Measurements from ENCODE around the gene SLC6A16.
"Not testable (repeated sequence)": the region's sequence is repeated elsewhere in the genome, so short reads cannot be mapped to it uniquely, and the experiment has no call there.

SLC6A16 gene

DNA sequence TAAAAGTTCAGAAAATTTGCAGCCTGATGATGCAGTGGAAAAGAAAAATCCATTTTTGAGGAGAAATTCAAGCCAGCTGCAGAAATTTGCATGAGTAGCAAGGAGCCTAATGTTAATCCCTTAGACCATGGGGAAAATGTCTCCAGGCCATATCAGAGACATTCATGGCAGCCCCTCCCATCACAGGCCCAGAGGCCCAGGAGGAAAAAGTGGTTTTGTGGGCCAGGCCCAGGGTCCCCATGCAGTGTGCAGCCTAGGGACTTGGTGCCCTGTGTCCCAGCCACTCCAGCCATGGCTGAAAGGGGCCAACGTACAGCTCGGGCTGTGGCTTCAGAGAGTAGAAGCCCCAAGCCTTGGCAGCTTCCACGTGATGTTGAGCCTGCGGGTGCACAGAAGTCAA, 36.8 kb downstream of the SLC6A16 start:
- FAIRE-seq: not testable (repeated sequence)

DNA sequence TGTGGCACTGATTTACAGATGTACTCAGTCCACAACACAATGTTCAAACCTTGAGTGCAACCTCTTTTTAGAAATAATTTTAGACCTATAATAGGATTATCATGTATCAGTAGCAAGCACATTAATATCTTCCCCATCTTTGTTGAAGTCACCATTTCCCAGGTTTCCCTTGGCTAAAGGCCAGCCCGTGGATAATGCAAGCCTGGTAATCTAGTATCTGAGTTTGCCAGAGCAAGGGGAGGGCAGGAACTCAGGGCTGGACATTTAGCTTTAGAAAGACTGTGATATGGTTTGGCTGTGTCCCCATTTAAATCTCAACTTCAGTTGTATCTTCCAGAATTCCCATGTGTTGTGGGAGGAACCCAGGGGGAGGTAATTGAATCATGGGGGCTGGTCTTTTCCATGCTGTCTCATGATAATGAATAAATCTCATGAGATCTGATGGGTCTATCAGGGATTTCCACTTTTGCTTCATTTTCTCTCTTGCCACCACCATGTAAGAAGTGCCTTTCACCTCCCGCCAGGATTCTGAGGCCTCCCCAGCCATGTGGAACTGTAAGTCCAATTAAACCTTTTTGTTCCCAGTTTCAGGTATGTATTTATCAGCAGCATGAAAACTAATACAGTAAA, 37.7 kb downstream of the SLC6A16 start:
- DNase-seq (ENCODE audit: extremely low spot score, insufficient read length, low read depth) (no peak), FAIRE-seq (no peak)

More for the DNA sequence above, 36.8 kb downstream of the SLC6A16 start:
- DNase-seq (ENCODE audit: extremely low spot score, insufficient read length, low read depth): not testable (repeated sequence)

DNA sequence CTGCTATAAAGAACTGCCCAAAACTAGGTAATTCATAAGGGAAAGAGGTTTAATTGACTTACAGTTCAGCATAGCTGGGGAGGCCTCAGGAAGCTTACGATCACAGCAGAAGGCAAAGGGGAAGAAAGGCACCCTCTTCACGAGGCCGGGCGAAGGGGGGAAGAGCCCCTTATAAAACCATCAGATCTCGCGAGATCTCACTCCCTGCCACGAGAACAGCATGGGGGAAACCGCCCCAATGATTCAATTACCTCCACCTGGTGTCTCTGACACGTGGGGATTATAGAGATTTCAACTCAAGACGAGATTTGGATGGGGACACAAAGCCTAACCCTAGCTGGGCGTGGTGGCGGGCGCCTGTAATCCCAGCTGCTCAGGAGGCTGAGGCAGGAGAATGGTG, 42.8 kb downstream of the SLC6A16 start:
- DNase-seq (ENCODE audit: extremely low spot score, insufficient read length, low read depth) (no peak), FAIRE-seq (no peak)

DNA sequence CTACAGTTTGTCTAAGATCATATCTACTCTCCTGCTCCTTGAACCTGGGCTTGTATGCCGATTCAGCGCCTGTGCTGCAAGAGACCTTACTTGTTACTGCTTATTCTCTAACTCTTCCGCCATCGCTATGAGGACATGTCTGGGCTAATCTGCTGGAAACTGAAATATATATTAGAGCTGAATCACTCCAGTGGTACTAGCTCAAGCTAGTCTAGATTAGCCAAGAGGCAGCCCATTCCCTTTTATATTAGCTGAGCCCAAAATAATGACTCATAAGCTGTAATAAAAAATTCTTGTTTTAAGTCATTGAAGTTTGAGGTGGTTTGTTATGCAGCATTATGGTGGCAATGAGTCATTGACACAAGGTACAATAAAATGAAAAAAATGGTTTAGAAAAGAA, 52.8 kb downstream of the SLC6A16 start:
- FAIRE-seq (no peak), DNase-seq (ENCODE audit: extremely low spot score, insufficient read length, low read depth) (no peak)

DNA sequence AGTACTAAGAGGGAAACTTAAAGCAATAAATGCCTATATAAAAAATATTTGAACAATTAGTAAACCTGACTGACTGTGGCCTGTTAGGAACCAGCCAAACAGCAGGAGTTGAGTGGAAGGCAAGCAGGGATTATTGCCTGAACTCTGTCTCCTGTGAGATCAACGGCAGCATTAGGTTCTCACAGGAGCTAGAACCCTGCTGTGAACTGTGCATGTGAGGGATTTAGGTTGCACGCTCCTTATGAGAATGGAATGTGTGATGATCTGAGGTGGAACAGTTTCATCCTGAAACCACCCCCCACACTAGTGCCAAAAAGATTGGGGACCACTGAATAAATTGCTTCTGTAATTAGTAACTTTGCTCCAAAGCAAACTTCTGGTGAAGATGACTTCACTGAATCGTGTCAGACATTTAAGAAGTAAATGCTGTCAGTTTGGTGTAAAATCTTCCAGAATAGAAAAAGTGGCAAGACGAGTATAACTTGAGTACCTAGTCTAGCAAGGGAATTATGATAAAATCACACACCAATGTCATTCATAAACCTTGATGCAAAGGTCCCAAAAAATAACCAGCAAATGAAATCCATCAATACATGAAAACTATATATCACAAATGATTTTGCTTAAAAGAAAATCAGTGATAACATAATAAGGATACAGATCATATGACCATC, 53.8 kb downstream of the SLC6A16 start:
- DNase-seq (ENCODE audit: extremely low spot score, insufficient read length, low read depth): no peak
- FAIRE-seq: no peak

DNA sequence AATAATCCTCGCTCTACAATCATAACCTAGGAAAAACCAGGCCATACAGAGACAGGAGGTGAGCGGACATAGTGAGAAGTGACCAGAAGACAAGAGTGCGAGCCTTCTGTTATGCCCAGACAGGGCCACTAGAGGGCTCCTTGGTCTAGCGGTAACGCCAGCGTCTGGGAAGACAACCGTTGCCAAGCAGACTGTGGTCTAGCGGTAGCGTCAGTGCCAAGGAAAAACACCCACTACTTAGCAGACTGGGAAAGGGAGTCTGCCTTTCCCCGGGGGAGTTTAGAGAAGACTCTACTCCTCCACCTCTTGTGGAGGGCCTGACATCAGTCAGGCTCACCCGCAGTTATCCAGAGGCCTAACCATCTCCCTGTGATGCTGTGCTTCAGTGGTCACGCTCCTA, 58.6 kb downstream of the SLC6A16 start:
- FAIRE-seq: peak; percentile 49
- DNase-seq (ENCODE audit: extremely low spot score, insufficient read length, low read depth): not testable (repeated sequence)

DNA sequence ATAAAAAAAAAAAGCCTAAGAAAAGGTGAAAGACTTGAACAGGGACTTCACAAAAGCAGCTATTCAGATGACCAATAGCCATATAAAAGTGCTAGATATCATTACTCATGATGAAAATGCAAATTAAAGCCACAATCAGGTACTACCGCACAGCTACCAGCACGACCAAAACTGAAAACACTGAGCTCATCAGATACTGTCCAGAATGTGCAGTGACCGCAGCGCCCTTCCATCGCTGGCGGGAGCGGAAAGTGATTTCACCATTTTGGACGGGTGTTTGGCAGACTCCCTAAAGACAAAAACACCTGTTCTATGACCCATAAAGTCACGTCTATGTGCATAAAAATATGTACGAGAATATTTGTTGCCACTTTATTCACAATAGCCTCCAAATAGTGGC, 60.7 kb downstream of the SLC6A16 start:
- DNase-seq (ENCODE audit: extremely low spot score, insufficient read length, low read depth) (no peak), FAIRE-seq (no peak)

DNA sequence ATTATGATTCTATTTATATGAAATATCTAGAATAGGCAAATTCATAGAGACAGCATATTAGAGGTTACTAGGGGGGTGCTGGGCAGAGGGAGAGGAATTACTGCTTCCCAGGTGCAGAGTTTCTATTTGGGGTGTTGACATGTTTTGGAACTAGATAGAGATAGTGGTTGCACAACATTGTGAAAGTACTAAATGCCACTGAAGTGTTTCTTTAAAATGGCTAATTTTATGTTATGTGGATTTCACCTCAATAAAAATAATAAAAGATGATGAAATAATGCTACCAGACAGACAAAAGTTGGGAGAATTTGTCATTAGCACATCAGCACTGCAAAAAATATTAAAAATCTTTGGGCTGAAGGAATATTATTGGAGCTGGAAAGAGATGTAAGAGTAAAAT, 63.4 kb downstream of the SLC6A16 start:
- DNase-seq (ENCODE audit: extremely low spot score, insufficient read length, low read depth) (no peak), FAIRE-seq (no peak)

DNA sequence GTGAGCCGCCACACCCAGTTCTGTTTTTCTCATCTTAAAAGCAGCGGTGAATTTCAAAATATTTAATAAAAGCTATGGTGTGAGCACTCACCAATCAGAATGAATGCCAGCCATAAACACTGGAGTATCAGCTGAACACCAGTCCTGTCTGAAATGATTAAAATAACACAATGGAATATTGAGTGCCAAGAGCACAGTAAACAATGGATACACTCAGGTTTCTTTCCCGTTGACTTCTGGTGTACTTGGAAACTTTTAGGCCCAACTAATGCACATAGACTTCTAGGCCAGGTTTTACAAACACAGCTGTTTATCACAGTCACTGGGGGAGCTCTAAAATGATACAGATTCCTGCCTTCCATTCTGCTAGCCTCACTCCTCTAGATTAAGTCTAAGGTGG, 68.3 kb downstream of the SLC6A16 start:
- DNase-seq (ENCODE audit: extremely low spot score, insufficient read length, low read depth) (no peak), FAIRE-seq (no peak)

DNA sequence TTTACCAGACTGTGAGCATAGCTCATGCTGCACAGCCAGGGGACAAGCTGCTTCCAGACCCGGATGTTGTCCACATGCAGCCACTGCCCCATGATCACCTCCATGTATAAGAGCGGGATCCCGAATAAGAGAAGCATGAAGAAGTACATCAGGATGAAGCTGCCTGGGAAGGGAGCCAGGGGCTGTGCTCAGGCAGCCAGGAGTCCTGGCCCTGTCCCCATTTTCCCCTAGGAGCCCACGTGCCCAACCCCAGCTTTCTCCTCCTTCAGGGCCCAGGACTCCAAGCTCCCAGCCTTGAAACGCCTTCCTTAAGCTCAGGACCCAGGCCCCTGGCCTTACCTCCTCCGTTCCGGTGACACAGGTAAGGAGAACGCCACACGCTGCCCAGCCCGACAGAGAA, 69.3 kb downstream of the SLC6A16 start:
- DNase-seq (ENCODE audit: extremely low spot score, insufficient read length, low read depth): no peak
- no peak for FAIRE-seq

DNA sequence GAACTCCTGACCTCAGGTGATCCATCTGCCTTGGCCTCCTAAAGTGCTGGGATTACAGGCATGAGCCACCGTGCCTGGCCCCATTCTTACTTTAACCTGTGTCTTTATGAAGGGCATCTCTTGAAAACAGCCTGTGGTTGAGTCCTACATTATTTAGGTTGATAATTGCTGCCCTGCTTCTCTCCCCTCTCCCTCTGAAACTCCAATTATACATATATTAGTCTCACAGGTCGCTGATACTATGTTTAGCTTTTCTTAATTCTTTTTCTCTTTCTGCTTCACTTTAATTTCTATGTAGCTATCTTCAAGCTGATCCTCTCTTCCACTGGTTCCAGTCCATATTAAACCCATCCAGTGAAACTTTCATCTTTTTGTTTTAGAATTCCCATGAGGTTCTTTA, 75.1 kb downstream of the SLC6A16 start:
- FAIRE-seq (no peak), DNase-seq (ENCODE audit: extremely low spot score, insufficient read length, low read depth) (no peak)

DNA sequence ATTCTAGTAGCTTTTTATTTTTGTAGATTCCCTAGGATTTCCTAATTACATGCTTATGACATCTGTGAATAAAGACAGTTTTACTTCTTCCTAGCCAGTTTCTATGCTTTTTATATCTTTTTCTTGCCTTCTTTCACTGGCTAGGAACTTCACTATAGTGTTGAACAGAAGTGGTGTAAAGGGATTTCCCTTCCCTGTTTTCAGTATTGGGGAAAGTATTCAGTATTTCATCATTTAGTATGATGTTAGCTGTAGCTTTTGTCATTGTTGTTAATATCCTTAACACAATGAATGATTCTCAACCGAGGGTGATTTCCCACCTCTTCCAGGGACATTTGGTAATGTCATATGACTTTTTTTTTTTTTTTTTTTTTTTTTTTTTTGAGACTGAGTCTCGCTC, 77.3 kb downstream of the SLC6A16 start:
- DNase-seq (ENCODE audit: extremely low spot score, insufficient read length, low read depth) (no peak), FAIRE-seq (no peak)

DNA sequence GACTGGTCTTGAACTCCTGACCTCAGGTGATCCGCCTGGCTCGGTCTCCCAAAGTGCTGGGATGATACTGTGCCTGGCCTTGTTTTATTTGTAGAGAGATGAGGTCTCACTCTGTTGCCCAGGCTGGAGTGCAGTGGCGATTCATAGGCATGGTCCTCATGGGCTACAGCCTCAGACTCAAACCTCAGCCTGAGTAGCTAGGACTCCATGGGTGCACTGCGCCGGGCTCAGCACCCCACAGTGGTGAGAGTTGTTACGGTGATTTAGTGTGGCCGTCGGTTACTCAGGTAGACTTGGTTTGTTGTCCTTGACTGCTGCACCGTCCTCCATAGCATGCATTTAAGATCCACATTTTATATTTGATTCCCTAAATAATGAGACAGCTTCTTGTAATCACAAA, 80.7 kb downstream of the SLC6A16 start:
- FAIRE-seq (no peak), DNase-seq (ENCODE audit: extremely low spot score, insufficient read length, low read depth) (no peak)

DNA sequence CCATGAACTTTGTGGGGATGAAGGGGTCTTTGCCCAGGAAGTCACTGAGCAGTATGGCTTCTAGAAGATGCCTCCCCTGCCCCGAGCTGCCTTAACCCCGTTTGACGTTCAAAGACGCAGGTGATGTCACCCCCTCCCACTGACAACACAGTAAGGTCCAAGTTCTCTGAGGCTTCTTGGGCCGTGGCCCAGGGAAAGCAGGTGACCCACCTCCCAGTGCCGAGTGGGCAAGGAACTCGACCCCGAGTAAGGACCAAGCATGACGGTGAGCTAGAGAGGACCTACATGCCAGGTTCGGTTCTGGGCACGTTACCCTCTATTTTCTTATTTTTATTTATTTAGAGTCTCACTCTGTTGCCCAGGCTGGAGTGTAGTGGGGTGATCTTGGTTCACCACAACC, 81.3 kb downstream of the SLC6A16 start:
- FAIRE-seq: no peak
- no peak for DNase-seq (ENCODE audit: extremely low spot score, insufficient read length, low read depth)

DNA sequence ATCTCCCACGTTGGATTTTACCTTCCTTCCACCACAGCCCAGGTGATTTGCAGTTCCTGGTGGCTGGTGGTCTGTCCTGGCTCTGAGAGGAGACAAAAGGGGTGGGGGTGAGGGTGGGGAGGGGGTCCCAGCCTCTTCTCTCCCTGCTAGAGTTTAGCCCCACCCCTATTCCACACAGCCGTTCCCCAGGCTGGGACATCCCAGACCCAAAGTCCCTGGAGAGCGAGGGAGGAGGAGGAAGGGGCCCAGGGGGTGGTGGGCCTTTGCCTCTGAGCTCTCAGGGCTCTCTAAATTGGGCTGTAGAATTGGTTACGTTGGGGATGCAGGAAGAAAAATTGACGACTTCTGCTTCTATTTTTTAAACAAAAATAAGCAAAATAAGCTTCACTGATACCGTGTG, 81.9 kb downstream of the SLC6A16 start:
- DNase-seq (ENCODE audit: extremely low spot score, insufficient read length, low read depth) (no peak), FAIRE-seq (no peak)

DNA sequence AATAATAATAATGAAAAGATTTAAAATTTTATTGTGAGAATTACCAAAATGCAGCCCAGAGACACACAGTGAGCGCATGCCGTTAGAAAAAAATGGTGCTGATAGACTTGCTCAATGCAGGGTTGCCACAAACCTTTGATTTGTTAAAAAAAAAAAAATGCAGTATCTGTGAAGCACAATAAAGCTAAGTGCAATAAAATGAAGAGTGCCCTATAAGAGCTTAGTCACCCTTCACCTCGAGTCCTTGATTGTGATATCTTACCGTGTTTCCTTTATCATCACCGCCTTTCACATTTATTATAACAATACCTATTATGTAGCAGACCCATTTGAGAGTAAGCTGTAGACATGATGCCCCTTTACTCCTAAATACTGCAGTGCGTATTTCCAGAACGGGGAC, 83.2 kb downstream of the SLC6A16 start:
- DNase-seq (ENCODE audit: extremely low spot score, insufficient read length, low read depth) (no peak), FAIRE-seq (no peak)

Data from GM18507 (cell line).